DOHH2 (cell line): ENCODE results near the gene ZSWIM8.

ENCODE experiments used
- H3F3A ChIP-seq: fragments of 200-600 bp; sonication (generic), shearing (Covaris generic); 2 replicates; pipeline ENCODE4 v1.6.0; 2016; ENCODE audit warnings: antibody characterized with exemption, mild to moderate bottlenecking; ENCODE audit not compliant: control insufficient read depth, insufficient read depth
- H3K27ac ChIP-seq: fragments of 200-600 bp; sonication (generic); 2 replicates; pipeline ENCODE4 v1.5.1; 2014; ENCODE audit warnings: low read depth, mild to moderate bottlenecking, low read length, moderate library complexity
- H3K27me3 ChIP-seq: fragments of 200-600 bp; sonication (generic); 2 replicates; pipeline ENCODE4 v1.6.1; 2014; ENCODE audit warnings: mild to moderate bottlenecking, low read length, mixed read lengths; ENCODE audit not compliant: control insufficient read depth
- H3K36me3 ChIP-seq: fragments of 200-600 bp; sonication (generic); 2 replicates; pipeline ENCODE4 v1.6.1; 2014; ENCODE audit warnings: mild to moderate bottlenecking, low read length, moderate library complexity, mixed read lengths; ENCODE audit not compliant: control insufficient read depth
- H3K4me1 ChIP-seq: fragments of 200-600 bp; sonication (generic); 2 replicates; pipeline ENCODE4 v1.6.1; 2014; ENCODE audit warnings: mild to moderate bottlenecking, low read length, mixed read lengths; ENCODE audit not compliant: control insufficient read depth
- H3K4me2 ChIP-seq: fragments of 200-600 bp; sonication (generic); 2 replicates; pipeline ENCODE4 v1.6.0; 2014; ENCODE audit warnings: mild to moderate bottlenecking, low read length, moderate library complexity
- H3K4me3 ChIP-seq: fragments of 200-600 bp; sonication (generic); 2 replicates; pipeline ENCODE4 v1.5.1; 2014; ENCODE audit warnings: mild to moderate bottlenecking, low read length, mixed read lengths
- H3K79me2 ChIP-seq: fragments of 200-600 bp; sonication (generic); 2 replicates; pipeline ENCODE4 v1.6.1; 2014; ENCODE audit warnings: mild to moderate bottlenecking, low read length, mixed read lengths; ENCODE audit not compliant: control insufficient read depth
- H3K9me2 ChIP-seq: fragments of 200-600 bp; sonication (generic); replicated peaks from 2 replicates; pipeline ENCODE4 v1.6.1; 2014; ENCODE audit warnings: mild to moderate bottlenecking, low read length, mixed read lengths; ENCODE audit not compliant: control insufficient read depth
- H3K9me3 ChIP-seq: fragments of 200-600 bp; sonication (generic); 2 replicates; pipeline ENCODE4 v1.6.1; 2014; ENCODE audit warnings: antibody characterized with exemption, low read length, mixed read lengths; ENCODE audit not compliant: control insufficient read depth, insufficient read depth
- H4K20me1 ChIP-seq: fragments of 200-600 bp; sonication (generic); 2 replicates; pipeline ENCODE4 v1.6.0; 2014; ENCODE audit warnings: low read depth, mild to moderate bottlenecking, antibody characterized with exemption, low read length, moderate library complexity; ENCODE audit not compliant: control insufficient read depth, insufficient read depth
- CTCF ChIP-seq: fragments of 200-600 bp; sonication (generic); IDR thresholded peaks from one replicate; pipeline ENCODE4 v1.5.1; 2014; ENCODE audit warnings: antibody characterized with exemption, mild to moderate bottlenecking, low read depth, low read length; ENCODE audit not compliant: poor library complexity, severe bottlenecking
- EZH2phosphoT487 ChIP-seq: fragments of 200-600 bp; sonication (generic); IDR thresholded peaks from 2 replicates; pipeline ENCODE4 v1.6.1; 2017; ENCODE audit warnings: borderline replicate concordance, mild to moderate bottlenecking, antibody characterized with exemption, low read length, moderate library complexity, mixed read lengths

The ZSWIM8 gene

DNA sequence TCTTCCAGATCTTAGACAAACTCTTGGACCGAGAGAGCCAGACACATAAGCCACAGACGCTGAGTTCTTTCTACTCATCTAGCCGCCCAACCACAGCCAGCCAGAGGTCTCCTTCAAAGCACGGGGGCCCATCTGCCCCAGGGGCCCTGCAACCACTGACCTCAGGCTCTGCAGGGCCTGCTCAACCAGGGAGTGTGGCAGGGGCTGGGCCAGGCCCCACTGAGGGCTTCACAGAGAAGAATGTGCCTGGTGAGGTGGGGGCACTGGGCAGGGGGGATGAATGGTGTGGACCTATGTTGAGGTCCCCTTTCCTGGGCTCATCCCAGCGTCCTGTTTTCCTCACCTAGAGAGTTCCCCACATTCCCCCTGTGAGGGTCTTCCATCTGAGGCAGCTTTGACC, 11.4 kb downstream of the ZSWIM8 start:
- Histone ChIP-seq H3K27ac (no peak overlapping the region), H3K4me2 (no peak overlapping the region), H3K79me2 (no peaks in the 10 kb centered on the region), H4K20me1 (no peaks in the 10 kb centered on the region), H3K9me3 (no peaks in the 10 kb centered on the region), H3K9me2 (no peaks in the 10 kb centered on the region), H3K4me3 (no peak overlapping the region), H3K4me1 (no peaks in the 10 kb centered on the region), H3K36me3 (peaks cover 69% of the 10 kb centered on the region), H3F3A (no peaks in the 10 kb centered on the region), H3K27me3 (no peaks in the 10 kb centered on the region)
- no peak for TF ChIP-seq CTCF
- TF ChIP-seq EZH2phosphoT487, result no peak

GRCh38 chr10:73797324-73798025, 12.1 kb downstream of the ZSWIM8 start:
- no peak for TF ChIP-seq EZH2phosphoT487
- no peak for TF ChIP-seq CTCF
- Histone ChIP-seq H4K20me1 (no peaks in the 10 kb centered on the region), H3F3A (no peaks in the 10 kb centered on the region), H3K4me2 (no peak overlapping the region), H3K9me3 (no peaks in the 10 kb centered on the region), H3K36me3 (peaks cover 69% of the 10 kb centered on the region), H3K27ac (no peak overlapping the region), H3K4me1 (no peaks in the 10 kb centered on the region), H3K4me3 (no peak overlapping the region), H3K79me2 (no peaks in the 10 kb centered on the region), H3K27me3 (no peaks in the 10 kb centered on the region), H3K9me2 (no peaks in the 10 kb centered on the region)

GRCh38 chr10:73798087-73798486, 12.7 kb downstream of the ZSWIM8 start:
- Histone ChIP-seq H3K27ac (no peak overlapping the region), H4K20me1 (no peaks in the 10 kb centered on the region), H3K27me3 (no peaks in the 10 kb centered on the region), H3K79me2 (no peaks in the 10 kb centered on the region), H3K9me3 (no peaks in the 10 kb centered on the region), H3K9me2 (no peaks in the 10 kb centered on the region), H3K4me3 (no peak overlapping the region), H3K4me1 (no peaks in the 10 kb centered on the region), H3F3A (no peaks in the 10 kb centered on the region), H3K4me2 (no peak overlapping the region), H3K36me3 (peaks cover 71% of the 10 kb centered on the region)
- TF ChIP-seq CTCF (no peak), EZH2phosphoT487 (no peak)
